AG08396 (cell line): ENCODE data around the gene TPI1.
A peak's percentile ranks its signal among the peaks of the same experiment; 100 is the strongest.
"Not testable (repeated sequence)": the region's sequence is repeated elsewhere in the genome, so short reads cannot be mapped to it uniquely, and the experiment has no call there.

Experiments
- DNase-seq: peaks from one replicate; pipeline ENCODE4 v3.0.0; 2012; ENCODE audit warnings: low spot score, mixed read lengths

Gene TPI1

DNA sequence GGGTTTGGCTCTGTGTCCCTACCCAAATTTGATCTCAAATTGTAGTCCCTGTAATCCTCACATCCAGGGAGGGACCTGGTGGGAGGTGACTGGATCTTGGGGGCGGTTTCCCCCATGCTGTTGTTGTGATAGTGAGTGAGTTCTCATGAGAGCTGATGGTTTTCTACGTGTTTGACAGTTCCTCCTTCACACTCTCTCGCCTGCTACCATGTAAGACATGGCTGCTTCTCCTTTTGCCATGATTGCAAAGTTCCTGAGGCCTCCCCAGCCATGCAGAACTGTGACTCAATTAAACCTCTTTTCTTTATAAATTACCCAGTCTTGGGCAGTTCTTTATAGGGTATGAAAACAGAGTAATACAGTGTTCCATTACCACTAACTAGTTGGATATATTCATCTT lies 27.0 kb downstream of the TPI1 start:
- DNase-seq = no peak

DNA sequence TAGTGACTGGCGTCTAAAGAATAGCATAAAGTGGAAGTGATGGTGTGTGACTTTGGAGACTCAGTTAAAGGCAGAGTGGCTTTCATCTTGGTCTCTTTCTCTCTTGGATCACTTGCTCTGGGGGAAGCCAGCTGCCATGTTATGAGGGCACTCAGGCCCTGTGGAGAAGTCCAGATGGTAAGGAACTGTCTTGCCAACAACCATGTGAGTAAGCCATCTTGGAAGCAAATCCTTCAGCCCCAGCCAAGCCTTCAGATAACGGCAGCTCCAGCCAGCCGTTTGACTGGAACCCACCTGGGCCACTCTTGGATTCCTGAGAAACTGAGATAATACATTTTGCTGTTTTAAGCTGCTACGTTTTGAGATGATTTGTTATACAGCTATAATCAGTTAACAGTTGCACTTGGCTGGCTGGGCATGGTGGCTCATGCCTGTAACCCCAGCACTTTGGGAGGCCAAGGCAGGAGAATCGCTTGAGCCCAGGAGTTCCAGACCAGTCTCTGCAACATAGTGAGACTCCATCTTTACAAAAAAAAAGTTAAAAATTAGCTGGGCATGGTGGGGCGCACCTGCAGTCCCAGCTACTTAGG lies 29.6 kb downstream of the TPI1 start:
- no peak for DNase-seq

DNA sequence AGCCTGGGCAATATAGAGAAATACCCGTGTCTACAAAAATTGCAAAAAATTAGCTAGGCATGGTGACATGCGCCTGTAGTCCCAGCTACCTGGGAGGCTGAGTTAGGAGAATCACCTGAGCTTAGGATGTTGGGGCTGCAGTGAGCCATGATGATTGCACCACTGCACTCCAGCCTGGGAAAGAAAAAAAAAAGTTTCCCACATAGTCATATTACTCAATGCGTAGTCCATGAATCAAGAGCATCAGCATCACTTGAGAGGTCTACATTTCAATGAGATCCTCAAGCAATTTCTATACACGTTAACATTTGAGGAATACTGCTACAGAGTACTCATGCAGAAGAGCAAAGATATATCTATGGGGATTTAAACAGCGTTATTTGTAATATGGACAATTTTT lies 32.1 kb downstream of the TPI1 start:
- no peak for DNase-seq

DNA sequence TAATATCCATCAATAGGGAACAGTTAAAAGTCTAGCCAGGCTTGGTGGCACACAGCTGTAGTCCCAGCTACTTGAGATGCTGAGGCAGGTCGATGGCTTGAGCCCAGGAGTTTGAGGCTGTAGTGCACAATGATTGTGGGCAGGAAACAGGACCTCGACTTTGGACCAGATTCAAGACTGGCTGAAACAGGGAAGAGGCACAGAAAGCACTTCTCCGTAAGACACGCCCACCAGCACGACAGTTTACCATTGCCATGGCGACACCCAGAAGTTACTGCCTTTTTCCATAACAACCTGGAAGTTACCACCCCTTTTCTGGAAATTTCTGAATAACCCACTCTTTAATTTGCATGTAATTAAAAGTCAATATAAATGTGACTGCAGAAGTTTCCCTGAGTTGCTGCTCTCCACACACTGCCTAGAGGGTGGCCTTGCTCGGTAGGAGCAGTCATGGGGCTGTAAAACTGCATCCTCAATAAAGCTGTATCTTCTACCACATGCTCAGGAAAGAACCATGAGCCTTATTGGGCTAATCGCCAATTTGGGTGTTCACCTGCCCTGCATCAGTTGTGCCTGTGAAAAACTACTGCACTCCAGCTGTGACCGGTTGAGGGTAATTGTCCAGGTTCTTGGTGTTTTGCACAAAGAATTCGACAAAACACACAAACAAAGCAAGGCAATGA lies 32.6 kb downstream of the TPI1 start:
- no peak for DNase-seq

DNA sequence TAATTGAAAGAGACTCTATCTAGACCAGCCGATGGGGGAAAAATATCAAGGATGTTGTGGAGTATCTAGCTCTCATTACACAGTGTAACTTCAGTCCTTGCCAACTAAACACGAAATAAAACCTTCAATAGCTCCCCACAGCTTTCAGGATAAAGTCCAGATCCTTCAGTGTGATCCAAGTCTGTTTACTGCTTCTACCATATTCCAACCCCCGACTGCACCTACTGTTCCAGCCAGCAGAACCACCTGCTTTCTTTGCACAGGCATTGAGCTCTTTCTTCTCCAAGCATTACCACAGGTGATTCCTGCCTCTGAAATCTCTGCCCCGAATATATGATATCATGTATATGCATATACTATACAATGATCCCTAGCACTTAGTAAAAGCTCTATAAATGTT lies 35.1 kb downstream of the TPI1 start:
- no peak for DNase-seq

DNA sequence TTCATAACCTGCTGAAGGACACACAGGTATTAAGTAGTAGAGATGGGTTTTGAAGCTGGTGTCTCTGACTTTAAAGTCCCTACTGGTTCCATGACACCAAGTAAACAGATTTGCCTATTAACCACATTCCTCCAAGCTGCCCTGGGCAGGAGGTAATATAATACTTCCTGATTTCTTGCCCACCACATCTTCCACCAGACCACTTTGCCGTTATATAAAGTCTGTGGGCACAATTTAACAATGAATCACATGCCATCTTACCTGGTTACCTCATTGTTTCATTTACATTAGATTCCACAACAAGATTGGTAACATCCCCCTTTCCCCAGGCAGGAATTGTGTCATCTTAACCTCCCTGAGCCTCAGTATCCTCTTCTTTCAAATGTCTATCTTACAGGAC lies 36.4 kb downstream of the TPI1 start:
- no peak for DNase-seq

DNA sequence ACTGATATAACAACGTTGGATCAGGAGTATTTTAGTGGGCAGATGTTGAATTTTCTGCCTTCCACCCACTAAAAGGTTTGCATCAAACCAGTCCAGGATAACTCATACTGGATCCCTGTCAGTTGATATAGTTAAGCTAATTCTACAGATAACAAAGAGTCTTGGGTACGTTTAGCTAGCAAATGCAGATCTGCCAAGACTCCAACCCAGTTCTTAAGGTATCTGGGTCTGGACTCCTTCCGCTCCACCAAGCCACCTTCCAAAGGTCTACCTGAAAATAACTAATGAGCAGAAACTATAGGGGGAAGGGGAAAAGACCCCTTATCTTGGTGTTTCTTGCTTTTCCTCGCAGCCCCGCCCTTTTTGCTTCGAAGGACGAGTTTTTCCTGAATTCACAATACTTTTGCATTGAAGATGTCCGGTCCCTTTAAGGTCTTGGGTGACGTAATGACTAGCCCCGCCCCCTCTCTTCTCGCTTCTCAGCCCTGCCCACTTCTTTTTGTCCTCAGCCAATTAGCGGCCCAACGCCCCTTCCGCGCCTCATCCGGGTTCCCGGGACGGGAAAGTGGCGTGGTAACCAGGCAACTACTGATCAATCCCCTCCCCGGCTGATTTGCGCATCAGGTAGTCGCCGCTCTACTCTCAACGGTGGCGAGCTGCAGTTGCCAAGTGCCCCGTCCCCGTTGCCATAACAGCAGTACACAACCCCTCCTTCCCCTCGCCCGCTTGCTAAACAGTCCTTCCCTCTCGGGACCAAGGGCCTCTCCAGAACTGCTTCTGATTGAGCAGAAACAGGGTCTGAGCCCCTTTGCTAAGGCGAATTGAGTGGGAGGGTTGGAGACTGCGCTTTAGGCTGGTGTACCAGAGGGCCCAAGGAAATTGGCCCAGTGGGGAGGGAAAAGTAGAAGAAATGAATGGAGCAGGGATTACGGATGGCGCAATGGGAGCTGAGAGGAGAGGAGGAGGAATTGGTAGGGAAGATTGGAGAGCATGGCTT lies 37.2 kb downstream of the TPI1 start, which contains the start of gene LRRC23:
TSS of gene LRRC23 (plus strand) at position 543 of the 997 bp plus-strand sequence. CDS start 812 bp downstream, outside the sequence.
- peak; percentile 93 for DNase-seq

DNA sequence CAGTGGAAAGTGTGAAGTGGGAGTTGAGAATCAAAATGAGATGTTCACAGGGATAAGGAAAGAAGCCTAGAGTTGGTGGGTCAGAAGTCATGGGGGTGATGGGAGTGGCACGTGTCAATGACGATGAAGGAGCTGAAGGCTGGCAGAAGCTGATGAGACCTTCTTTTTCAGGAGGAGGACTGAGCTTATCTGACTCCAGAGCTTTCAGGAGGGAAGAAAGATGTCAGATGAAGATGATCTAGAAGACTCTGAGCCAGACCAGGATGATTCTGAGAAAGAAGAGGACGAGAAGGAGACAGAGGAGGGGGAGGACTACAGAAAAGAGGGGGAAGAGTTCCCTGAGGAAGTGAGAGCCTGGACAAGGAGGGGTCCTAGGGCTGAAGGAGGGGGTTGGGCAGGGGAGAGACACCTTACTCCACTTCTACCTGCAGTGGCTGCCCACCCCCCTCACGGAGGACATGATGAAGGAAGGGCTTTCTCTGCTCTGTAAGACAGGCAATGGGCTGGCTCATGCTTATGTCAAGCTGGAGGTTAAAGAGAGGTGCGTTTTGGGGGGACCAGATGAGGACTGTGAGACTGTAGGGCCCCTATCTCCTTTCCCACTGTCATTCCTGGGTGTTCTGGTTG lies 38.2 kb downstream of the TPI1 start:
- no peak for DNase-seq

DNA sequence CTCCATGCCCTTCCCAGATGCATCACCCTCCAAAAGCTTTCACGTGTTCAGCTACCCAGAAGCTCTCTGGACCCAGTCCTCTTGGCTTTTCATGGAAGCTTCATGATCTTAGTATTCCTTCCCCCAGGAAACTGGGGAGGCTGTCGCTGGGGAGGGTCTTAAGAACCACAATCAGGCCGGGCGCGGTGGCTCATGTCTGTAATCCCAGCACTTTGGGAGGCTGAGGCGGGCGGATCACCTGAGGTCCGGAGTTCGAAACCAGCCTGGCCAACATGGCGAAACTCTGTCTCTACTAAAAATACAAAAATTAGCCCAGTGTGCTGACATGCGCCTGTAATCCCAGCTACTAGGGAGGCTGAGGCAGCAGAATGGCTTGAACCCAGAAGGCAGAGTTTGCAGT lies 40.8 kb downstream of the TPI1 start:
- DNase-seq = not testable (repeated sequence)

DNA sequence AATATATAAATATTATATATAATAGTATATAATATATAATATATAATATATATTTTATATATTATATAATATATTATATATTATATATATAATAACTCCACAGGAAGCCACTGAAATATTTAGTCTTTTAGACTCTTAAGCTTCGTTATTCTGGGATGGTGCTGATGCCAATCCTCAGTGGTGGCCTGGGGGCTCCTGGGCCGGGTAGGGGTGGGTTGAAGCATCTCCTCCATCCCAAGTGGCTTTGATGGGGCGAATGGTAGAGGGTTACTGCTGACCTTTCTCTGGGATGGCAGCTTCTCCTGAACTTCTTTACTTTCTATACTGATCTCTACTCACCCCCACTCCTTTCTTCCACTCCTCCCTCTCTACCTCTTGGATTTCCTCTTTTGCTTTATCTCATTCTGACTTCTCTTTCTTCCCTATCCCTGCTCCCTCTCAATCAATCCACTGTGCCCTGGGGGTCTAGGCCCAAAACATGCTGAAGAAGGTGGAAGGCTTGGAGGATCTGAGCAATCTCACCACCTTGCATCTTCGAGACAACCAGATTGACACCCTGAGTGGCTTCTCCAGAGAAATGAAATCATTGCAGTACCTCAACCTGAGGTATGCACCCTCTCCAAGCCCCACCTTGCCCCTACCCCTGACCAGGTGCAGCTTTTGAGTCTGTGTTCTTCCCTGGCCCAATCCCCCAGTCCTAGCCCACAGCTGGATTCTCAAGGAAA lies 42.3 kb downstream of the TPI1 start:
- DNase-seq = no peak

DNA sequence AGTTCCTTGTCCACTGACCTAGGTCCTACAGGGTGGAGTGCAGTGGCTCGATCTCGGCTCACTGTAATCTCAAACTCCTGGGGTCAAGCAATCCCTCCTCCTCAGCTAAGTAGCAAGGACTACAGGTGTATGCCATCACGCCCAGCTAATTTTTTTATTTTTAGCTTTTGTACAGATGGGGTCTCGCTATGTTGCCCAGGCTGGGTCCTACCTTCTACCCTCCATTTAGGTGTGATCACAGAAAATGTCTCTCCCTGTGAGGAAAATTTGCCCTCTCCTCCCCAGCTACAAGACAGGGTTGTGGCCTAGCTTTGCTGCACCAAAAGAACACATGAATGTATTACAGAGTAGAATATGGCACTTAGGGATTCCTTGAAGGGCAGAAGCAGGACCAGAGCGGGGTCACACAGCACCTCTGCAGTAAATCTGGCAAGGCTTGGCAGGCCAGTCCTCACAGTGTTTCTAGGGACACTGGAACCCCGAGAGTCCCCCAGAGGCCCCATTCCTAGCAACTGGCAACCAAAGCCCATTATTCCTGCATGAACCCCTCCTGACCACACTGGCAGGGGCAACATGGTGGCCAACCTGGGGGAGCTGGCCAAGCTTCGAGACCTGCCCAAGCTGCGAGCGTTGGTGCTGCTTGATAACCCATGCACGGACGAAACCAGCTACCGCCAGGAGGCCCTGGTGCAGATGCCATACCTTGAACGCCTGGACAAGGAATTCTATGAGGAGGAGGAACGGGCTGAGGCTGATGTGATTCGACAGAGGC lies 45.0 kb downstream of the TPI1 start:
- DNase-seq = no peak

DNA sequence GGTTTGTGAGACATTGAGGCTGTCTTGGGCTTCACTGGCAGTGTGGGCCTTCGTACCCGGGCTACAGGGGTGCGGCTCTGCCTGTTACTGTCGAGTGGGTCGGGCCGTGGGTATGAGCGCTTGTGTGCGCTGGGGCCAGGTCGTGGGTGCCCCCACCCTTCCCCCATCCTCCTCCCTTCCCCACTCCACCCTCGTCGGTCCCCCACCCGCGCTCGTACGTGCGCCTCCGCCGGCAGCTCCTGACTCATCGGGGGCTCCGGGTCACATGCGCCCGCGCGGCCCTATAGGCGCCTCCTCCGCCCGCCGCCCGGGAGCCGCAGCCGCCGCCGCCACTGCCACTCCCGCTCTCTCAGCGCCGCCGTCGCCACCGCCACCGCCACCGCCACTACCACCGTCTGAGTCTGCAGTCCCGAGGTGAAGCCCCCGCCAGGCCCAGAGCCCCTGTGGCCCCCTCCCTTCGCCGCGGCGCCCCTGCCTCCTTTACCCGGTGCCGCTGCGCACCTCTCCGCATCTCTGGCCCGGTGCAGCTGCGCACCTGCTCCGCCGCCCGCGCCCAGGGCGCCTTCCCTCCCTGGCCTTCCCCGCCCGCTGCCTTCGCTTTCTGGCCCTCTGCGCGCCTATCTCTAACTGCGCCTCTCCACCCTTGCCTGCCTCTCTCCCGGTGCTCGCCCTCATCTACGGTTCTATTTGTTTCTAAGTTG lies 47.1 kb downstream of the TPI1 start, which contains the start of gene ENO2:
TSS of gene ENO2 (plus strand) at position 335 of the 701 bp plus-strand sequence. CDS start 1,253 bp downstream, outside the sequence.
- DNase-seq = peak; percentile 89

DNA sequence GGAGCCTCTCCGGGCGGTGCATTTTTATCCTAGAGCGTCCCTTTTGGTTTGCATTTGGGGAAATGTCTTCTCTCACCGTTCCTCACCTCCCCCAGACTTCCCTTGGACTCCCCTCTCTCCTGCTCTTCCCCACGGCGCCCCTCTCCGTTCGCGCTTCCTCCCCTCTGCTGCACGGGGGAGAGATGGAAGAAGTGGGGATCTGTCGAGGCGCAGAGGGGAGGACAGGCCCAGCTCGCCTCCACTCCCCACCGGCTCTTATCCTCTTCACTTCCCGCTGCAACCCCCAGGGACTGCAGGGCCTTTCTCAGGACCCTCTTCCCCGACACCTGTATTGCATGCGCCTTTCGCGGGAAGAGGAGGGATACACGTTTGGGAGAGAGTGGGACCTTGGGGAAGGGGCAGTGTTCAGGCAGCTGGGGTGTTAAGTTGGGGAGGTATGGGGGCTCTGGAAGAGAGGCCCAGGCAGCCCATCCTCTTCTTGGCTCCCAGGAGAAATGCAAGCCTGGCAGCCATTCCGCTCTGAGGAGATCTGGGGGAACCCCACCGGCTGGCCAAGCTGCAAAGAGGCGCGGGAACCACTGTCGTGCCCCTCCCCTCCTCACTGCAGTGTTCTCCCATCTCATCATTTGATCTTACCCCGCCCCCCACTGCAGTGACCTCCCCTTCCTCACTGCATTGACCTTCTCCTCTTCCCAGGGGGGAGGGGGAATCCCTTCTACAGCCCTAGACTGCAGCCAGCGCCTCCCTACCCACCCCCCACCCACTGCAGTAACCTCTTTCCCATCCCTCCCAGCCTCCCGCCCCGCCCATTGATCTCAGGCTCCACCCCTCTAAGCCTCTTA lies 47.8 kb downstream of the TPI1 start:
- DNase-seq = no peak

DNA sequence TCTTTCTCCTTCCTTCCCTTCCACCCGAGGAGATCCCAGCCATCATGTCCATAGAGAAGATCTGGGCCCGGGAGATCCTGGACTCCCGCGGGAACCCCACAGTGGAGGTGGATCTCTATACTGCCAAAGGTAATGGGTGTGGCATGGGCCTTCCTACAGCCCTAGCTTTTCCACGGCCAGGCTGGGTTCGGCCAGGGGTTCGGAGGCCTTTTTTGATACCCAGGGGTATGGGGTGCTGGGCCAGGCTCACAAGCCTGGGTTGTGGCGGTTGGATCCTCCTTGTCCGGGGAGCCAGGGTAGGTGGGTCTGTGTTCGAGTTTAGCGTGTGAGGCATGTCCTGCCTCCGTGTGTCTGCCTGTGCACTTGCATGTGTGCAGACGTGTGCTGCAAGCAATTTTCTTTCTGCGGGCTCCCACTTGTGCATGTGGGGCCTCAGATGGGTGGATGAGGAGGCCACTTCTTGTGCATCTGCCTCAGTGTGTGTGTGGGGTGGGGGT lies 48.5 kb downstream of the TPI1 start:
- DNase-seq = no peak

DNA sequence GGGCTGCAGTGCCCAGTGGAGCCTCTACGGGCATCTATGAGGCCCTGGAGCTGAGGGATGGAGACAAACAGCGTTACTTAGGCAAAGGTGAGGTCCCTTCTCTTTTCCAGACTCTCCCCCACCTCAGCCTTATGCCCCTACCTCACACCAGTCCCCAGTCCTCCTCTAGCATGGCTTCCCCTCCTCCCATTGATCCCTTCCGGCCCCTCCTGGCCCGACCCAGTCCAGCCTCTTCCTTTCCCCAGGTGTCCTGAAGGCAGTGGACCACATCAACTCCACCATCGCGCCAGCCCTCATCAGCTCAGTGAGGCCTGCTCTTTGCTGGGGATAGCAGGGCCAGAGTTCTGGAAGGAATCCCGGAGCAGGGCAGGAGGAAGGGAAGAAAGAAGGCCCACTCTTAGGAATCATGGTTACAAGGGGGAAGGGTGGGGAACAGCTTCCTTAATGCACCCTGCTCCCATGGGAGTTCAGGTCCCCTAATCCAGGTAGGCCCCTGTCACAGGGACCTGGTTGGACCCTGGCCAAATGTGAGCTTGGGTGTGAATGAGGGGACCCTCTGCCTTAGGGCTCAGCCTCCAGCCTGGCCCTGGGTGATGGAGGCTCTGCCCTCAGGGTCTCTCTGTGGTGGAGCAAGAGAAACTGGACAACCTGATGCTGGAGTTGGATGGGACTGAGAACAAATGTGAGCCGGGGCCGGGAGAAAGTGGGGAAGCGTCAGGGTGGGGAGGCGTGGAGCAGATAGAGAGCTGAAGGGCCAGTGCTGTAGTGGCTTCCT lies 49.3 kb downstream of the TPI1 start:
- DNase-seq = no peak

DNA sequence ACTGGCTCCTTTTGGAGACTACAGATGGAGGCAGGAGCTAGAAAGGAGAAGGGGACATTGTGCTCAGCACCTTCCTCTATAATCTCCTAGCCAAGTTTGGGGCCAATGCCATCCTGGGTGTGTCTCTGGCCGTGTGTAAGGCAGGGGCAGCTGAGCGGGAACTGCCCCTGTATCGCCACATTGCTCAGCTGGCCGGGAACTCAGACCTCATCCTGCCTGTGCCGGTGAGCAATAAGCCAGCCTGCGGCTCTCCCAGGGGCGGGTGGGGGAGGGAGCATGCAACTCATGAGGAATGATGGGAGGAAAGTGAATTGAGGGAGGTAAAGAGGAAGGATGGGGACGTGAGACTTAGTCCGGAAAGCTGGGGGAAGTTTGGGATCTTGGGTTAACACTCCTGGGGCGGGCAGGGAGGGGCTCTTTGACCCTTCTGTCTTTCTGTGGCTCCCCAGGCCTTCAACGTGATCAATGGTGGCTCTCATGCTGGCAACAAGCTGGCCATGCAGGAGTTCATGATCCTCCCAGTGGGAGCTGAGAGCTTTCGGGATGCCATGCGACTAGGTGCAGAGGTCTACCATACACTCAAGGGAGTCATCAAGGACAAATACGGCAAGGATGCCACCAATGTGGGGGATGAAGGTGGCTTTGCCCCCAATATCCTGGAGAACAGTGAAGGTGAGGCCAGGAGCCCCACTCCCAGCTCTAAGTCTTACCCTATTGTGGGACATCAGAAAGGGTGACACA lies 50.3 kb downstream of the TPI1 start:
- DNase-seq = no peak

DNA sequence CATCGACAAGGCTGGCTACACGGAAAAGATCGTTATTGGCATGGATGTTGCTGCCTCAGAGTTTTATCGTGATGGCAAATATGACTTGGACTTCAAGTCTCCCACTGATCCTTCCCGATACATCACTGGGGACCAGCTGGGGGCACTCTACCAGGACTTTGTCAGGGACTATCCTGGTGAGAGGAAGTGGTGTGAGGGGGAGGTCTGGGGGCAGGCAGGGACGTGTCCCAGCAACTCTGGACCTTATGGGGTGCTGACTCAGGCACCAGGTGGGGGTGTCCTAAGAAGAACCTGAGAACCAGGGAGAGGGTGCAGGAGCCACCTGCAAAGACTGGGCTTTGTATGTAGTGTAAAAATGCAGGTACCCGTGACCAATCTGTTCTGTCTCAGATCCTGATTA lies 52.3 kb downstream of the TPI1 start:
- no peak for DNase-seq
